Stimulated activated CD4-positive, alpha-beta T cell treated with anti-CD3 and anti-CD28 coated beads, Interleukin-4, amount 100 ng/mL, for 1 hour (primary cell): ENCODE data around the gene EPSTI1.
"Not testable (repeated sequence)": the region's sequence is repeated elsewhere in the genome, so short reads cannot be mapped to it uniquely, and the experiment has no call there.

Source experiments
- DNase-seq: peaks from one replicate; pipeline ENCODE4 v3.0.0-alpha.2; 2020

The EPSTI1 gene

DNA sequence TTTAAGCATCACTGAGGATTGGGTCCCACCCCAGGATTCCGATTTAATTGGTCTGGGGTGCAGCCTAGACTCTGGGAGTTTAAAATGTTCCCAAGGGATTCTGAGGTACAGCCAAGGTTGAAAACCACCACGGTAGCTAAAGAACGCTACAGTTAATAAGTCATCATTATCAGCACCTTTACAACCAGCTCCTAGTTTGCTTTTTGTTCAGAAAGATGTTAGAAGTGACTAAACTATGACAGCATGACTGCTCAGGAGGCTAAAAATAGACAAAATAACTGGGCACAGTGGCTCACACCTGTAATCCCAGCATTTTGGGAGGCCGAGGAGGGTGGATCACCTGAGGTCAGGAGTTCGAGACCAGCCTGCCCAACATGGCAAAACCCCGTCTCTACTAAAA is 11.7 kb upstream of the EPSTI1 start:
- no peak for DNase-seq

DNA sequence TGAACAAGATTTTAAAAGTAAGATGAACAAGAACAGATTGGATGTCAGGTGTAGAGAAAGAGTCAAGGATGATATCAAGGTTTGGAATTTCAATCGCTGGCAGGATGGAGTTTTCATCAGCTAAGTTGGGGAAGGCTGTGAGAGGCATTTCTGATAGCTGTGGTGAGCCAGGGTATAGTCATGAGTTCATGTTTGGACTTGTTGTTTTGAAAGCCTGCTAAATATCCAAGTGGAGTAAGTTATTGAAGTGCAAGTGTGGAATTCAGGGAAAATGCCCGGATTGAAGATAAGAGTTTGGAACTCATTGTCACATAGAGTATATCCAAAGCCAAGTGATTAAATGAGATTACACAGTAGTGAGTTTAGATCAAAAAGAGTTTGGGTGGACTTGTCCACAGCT is 11.0 kb upstream of the EPSTI1 start:
- no peak for DNase-seq

GRCh38 chr13:43002021-43002420 is 10.0 kb upstream of the EPSTI1 start:
- DNase-seq: no peak

DNA sequence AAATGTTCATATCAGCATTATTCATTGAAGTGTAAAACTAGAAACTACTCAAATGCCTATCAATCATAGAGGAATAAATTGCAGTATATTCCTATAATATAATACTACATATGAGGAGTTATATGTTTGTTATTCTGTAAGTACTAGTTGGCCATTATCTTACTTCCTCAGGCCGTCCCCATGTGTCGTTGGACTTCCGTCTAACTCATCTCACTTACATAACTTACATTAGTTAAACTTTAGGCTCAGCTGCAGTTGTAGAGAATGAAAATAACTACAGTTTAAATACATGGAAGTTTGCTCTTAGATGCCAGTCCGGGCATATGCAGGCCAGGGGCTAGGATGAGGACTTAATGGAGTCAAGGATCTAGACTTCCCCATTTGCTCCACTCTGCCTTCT is 8.6 kb upstream of the EPSTI1 start:
- DNase-seq: no peak

DNA sequence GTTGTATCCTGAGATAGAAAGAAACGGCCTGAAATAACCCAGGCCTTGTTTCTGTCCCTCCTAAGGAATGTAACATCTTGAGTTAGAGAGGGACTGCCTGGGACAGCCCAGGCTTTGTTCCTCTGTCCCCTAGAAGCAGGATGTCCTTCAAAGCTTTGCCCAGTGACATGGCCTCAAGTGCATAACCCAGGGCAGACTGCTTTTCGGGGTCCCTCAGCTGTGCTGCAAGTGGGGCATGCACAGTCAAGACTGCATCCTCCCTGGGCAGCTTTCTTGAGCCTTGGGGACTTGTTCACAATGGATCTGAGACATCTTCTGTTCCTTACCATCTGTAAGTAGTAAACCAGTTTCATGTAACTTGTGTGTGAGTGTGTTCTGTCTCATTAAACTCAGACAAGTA is 7.5 kb upstream of the EPSTI1 start:
- no peak for DNase-seq

GRCh38 chr13:42997381-42997780 is 5.3 kb upstream of the EPSTI1 start:
- DNase-seq: no peak

DNA sequence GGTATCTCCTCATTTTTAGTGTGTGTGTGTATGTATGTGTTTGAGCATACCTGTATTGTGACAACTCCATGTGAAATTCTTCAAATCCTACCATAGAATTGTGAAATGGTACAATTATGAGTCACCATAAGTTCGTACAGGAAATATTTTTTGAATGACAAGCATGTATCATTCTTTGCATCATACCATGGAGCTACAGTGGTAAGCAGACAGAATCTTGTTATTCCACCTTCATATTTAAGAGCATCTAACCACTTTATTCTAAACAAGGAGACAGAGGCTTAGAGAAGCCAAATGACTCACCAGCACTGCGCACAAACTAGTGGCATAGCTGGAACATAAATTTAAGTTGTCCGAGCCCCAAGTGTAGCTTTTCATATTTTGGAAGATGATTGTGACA is 4.5 kb upstream of the EPSTI1 start:
- no peak for DNase-seq

DNA sequence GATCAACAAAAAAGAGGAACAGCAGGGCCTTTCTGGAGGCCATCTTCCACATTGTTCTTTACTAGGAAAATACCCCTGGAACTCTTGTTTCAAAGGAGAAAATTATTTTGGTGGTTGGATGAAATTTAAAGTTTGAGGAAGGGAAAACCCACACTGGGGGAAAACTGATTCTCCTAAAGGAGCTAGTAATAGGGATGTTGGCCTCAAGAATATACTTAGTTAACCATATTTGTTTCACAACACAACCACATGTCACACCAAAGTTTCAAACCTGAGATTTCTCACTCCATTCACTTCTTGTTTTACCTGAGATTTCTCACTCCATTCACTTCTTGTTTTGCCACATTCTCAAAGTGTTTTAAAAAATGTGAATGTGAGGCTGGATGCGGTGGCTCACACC is 2.8 kb upstream of the EPSTI1 start:
- no peak for DNase-seq

- DNase-seq: no peak
Measured at GRCh38 chr13:42992764-42993122, 702 bp upstream of the EPSTI1 start.

GRCh38 chr13:42991233-42991897 is 676 bp downstream of the EPSTI1 start:
- DNase-seq: not testable (repeated sequence)

DNA sequence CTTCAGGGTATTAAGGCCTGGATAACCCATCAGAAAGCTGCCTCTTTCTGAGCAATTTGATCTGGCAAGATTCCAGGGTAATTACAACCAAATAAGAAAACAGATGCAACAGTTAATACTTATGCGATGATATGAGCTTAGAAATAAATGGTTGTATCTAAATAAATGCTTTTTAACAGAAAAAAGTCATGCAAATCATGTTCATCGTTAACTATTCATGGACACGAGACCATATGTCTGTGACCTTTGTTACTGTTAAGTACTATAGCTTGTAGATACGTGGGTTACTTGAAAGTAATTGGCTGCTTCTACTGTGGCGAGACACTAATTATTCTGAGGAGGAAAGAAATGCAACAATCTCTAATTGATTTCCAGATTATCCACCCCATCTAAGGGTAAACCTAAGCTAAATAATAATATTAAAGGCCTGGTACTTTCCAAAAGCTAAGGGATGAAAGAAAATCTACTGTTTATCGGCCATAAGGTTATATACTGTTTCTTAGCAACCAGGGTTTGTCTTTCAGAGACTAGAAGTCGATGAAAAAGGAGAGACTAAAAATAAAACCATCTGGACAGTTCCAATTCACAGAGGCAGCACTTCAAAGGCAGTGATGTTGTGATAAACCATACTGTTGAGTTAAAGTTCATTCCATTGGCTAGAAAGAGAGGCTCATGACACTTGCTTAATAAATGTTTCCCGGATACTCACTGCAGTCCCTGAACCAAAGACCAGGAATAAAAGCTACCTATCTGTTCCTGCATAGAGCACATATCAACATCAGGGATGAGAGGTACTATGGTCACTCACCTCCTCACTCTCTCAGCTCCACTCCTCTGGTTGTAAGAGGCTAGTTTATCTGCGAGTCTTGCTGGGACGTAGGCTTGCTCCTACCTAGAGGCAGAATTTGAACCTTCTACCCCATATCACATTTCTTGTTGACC is 1.5 kb downstream of the EPSTI1 start:
- DNase-seq: no peak

DNA sequence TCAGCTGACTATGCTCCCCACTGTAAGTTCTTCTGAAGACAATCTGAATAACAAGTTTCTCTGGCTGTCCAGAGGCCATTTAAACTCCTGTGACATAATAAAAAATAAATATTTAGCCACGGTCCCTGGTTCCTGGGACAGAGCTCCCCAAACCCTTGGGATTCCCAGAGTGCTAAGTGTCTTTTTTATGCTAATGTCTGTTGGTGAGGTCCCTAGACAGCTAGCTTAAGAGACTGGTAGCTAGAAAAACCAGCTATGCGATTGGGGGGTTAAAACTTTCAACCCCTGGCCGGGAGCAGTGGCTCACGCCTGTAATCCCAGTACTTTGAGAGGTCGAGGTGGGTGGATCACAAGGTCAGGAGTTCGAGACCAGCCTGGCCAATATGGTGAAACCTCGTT is 5.9 kb downstream of the EPSTI1 start:
- DNase-seq: no peak

GRCh38 chr13:42985312-42986175 is 6.5 kb downstream of the EPSTI1 start:
- DNase-seq: no peak

GRCh38 chr13:42984691-42985090 is 7.3 kb downstream of the EPSTI1 start:
- no peak for DNase-seq

DNA sequence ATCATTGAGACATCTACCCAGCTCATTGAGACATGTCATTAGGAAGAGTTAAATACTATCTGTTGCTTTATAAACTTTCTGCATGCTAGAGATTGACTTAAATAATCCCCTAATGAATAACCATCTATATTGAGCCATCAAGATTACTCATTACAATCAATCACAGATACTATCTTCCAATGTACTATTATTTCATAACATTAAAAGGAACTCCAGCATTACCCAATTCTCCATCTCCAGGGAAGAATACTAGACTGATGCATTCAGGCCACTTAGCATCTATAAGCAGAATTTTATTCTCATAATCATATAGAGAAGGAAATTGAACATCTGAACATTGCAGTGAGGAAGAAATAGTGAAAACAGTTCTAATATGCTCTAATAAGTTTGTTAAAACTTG is 8.0 kb downstream of the EPSTI1 start:
- no peak for DNase-seq

DNA sequence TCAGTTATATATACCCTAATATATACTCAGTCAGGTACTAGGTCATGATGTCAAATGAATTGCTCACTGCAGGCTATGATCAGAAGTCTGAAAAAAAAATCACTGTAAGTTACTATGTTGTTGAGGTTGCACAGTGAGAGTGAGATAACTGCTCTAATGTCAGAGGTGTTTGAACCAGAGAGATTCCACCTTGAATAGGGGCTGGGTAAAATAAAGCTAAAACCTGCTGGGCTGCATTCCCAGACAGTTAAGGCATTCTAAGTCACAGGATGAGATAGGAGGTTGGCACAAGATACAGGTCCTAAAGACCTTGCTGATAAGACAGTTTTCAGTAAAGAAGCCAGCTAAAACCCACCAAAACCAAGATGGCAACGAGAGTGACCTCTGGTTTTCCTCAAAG is 10.2 kb downstream of the EPSTI1 start:
- DNase-seq: no peak

DNA sequence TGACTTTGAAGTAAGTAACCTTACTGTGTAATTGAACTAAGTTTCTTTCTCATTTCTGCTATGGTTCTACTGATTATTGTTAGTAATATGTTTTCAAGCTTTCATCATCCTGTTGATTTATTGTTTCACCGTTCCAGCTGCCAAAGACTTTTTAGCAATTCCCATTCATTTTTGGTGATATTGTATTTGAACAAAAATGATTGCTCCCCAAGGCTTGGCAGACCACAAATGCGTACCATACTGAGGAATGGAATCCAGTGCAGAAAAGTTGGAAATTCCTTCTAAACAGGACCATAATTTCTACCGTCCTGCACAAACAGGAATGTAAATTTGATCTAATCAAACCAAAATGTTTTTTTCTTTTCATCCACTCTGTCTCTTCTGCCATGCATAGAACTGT is 10.7 kb downstream of the EPSTI1 start:
- no peak for DNase-seq

DNA sequence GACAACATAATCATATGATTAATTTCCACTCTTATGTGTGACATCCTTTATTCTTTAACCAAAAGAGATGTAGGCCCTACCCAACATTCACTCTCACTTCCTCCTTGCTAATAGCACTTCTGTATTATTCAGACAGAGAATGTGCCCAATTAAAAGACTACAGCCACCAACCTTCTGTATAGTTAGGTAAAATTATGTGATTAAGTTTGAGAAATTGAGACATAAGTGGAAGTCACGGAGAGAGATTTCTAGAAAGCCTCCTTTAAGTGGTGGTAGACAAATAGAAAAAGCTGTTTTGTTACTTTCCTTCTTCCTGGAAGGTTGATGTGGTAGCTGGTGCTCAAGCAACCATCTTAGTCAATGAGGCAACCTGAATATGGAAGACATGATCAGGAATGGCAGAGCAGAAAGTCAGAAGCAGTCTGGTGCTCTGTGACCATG is 14.8 kb downstream of the EPSTI1 start:
- DNase-seq: no peak

- no peak for DNase-seq
Measured at GRCh38 chr13:42976066-42976465, 16.0 kb downstream of the EPSTI1 start.

- no peak for DNase-seq
Measured at GRCh38 chr13:42973581-42973980, 18.5 kb downstream of the EPSTI1 start.

- no peak for DNase-seq
Measured at GRCh38 chr13:42971691-42972347, 20.2 kb downstream of the EPSTI1 start.

GRCh38 chr13:42970824-42971690 is 21.0 kb downstream of the EPSTI1 start:
- DNase-seq: peak; percentile 38
